Spleen (tissue), 11 donors: ENCODE results near the gene FOXC2. TPM values are rescaled to one million over a fixed set of nuclear protein-coding genes. Genes with fewer than 3 reads are reported as not detected.
A peak's percentile ranks its signal among the peaks of the same experiment; 100 is the strongest.

ENCODE experiments used
- DNase-seq: peaks from one replicate; pipeline ENCODE4 v3.0.0-alpha.2; 2020
- H3K27ac ChIP-seq, 8 donors: fragments of 200-600 bp; sonication (generic) in 7 of 8; 1 replicate in 4 of 8; 2 replicates in 4 of 8; pipeline versions ENCODE4 v1.5.0 to v1.8.0; 2016 to 2021; ENCODE audit warnings: inconsistent platforms in 4 of 8, mild to moderate bottlenecking in 4 of 8, moderate library complexity in 1 of 8
- H3K27me3 ChIP-seq, 7 donors: fragments of 200-600 bp; sonication (generic) in 6 of 7; replicated peaks in 1 of 7; 1 replicate in 4 of 7; 2 replicates in 3 of 7; pipeline versions ENCODE4 v1.5.0 to v1.8.0; 2016 to 2021; ENCODE audit warnings: inconsistent platforms in 3 of 7, mild to moderate bottlenecking in 1 of 7
- H3K36me3 ChIP-seq, 6 donors: fragments of 200-600 bp; sonication (generic) in 5 of 6; 1 replicate in 4 of 6; 2 replicates in 2 of 6; pipeline versions ENCODE4 v1.5.0 to v1.8.0; 2016 to 2021; ENCODE audit warnings: inconsistent platforms in 2 of 6
- H3K4me1 ChIP-seq, 6 donors: fragments of 200-600 bp; sonication (generic) in 5 of 6; 1 replicate in 3 of 6; 2 replicates in 3 of 6; pipeline versions ENCODE4 v1.5.0 to v1.8.0; 2016 to 2021; ENCODE audit warnings: inconsistent platforms in 3 of 6
- H3K4me3 ChIP-seq, 8 donors: fragments of 200-600 bp; sonication (generic) in 7 of 8; 1 replicate in 4 of 8; 2 replicates in 4 of 8; pipeline versions ENCODE4 v1.5.0 to v1.8.0; 2016 to 2021; ENCODE audit warnings: inconsistent platforms in 4 of 8, mild to moderate bottlenecking in 4 of 8, moderate library complexity in 2 of 8
- H3K9me3 ChIP-seq, 8 donors: fragments of 200-600 bp; sonication (generic) in 7 of 8; 1 replicate in 4 of 8; 2 replicates in 4 of 8; pipeline versions ENCODE4 v1.5.0 to v1.8.0; 2016 to 2021; ENCODE audit warnings: inconsistent platforms in 4 of 8
- CTCF ChIP-seq, 11 experiments: fragments of 200-600 bp in 7 of 11; fragments of 450-650 bp in 4 of 11; sonication (generic) in 4 of 11; IDR thresholded peaks in 8 of 11; conservative IDR thresholded peaks in 3 of 11; 1 replicate in 7 of 11; 2 replicates in 4 of 11; pipeline versions ENCODE4 v1.4.0 to v1.8.0; 2016 to 2021; ENCODE audit warnings: antibody characterized with exemption in 11 of 11, inconsistent platforms in 4 of 11, mild to moderate bottlenecking in 1 of 11
- POLR2A ChIP-seq, 3 donors: fragments of 450-650 bp; IDR thresholded peaks; one replicate each; pipeline ENCODE4 v1.5.1; 2017; ENCODE audit warnings: antibody characterized with exemption in 3 of 3, mild to moderate bottlenecking in 1 of 3
- POLR2AphosphoS5 ChIP-seq, 3 donors: sonication (generic); formaldehyde crosslinking; IDR thresholded peaks; one replicate each; pipeline ENCODE4 v1.5.1; 2017; ENCODE audit warnings: antibody characterized with exemption in 3 of 3
- WGBS, 5 donors: extraction: QIAGEN DNeasy Blood & Tissue Kit in 3 of 5; methylation state at CpG; one replicate each; pipeline versions ENCODE4 v1.1.5 to v1.1.7; 2013 to 2018; 5-methylcytosine and 5-hydroxymethylcytosine counted together
- intact Hi-C: fragments of 100-400 bp; cut with DNase I; formaldehyde crosslinking; loops from one replicate; pipeline ENCODE4 v1.15.0; 2023; ENCODE audit warnings: low total_unique reads
- polyA plus RNA-seq, 3 donors: library from polyadenylated mRNA; stranded (reverse); fragments of 200-250 nt; gene quantifications; one replicate each; pipeline ENCODE4 v1.2.1, GENCODE V29; 2013
- total RNA-seq, 7 donors: library from RNA; depleted of rRNA in 3 of 7; stranded (reverse); fragments of >200 nt in 3 of 7; fragmentation: NEBNext Ultra II Directional in 4 of 7; extraction: Animal tissue kit (Norgen Biotek cat#: 25700) in 4 of 7; gene quantifications; one replicate each; pipeline versions ENCODE4 v1.1.0 to v1.2.1, GENCODE V29; 2016 to 2021
- donor health status: healthy with polysubstance abuse.
- donor health status: DM: no; HTN: no; CAD: no; lungs with moderate emphysema.
- donor health status: DM: no; HTN: no; CAD: no.
- donor health status: Bipolar disorder and iron deficiency.
- donor health status: healthy.
- donor health status: DM: no; HTN: no; CAD: no.
- donor health status: DM: yes; HTN: yes; CAD: no.

Gene FOXC2
- total and polyA plus RNA-seq, 10 donors = 0.05 to 0.10 TPM; not detected in 8

DNA sequence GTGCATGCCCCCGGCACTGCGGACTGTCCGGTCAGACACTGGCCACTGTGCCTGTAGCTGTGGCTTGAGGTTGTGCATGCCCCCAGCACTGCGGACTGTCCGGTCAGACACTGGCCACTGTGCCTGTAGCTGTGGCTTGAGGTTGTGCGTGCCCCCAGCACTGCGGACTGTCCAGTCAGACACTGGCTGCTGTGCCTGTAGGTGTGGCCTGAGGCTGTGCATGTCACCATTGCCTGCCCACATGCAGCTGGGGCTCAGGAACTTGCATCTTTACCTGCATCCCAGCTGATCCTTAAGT is 16.8 kb upstream of the FOXC2 start:
- H3K36me3 ChIP-seq = peaks cover 0 to 76% (median 52%) of the 10 kb centered on the region in 6 donors
- TF ChIP-seq CTCF (IDR thresholded peaks at IDR 0.05 in 8 of 11, conservative IDR thresholded peaks at IDR 0.05 in 3 of 11) (no peak), POLR2A (IDR thresholded peaks at IDR 0.05) (no peak), POLR2AphosphoS5 (IDR thresholded peaks at IDR 0.05) (no peak)
- intact Hi-C loops = no loop called here
- DNase-seq = peak; percentile 68
- H3K4me1 ChIP-seq = peaks cover 5 to 24% (median 15%) of the 10 kb centered on the region in 6 donors
- H3K4me3 ChIP-seq = no peak overlapping the region
- H3K9me3 ChIP-seq = no peaks in the 10 kb centered on the region
- H3K27me3 ChIP-seq = no peaks in the 10 kb centered on the region
- WGBS, 5 donors = 95 to 100% (median 97%) methylated on average over 4 to 7 of the region's 7 CpGs
- H3K27ac ChIP-seq = no peak overlapping the region

- no peak for DNase-seq
- Histone ChIP-seq H3K27me3 (no peaks in the 10 kb centered on the region), H3K27ac (no peak overlapping the region), H3K4me3 (no peak overlapping the region), H3K4me1 (peaks cover 5 to 25% (median 17%) of the 10 kb centered on the region in 6 donors), H3K36me3 (peaks cover 0 to 72% (median 50%) of the 10 kb centered on the region in 6 donors), H3K9me3 (no peaks in the 10 kb centered on the region)
- intact Hi-C loops = no loop called here
- 90 to 96% (median 95%) methylated on average over 5 of the region's 5 CpGs for WGBS, 5 donors
- TF ChIP-seq POLR2AphosphoS5 (IDR thresholded peaks at IDR 0.05) (no peak), POLR2A (IDR thresholded peaks at IDR 0.05) (no peak), CTCF (IDR thresholded peaks at IDR 0.05 in 8 of 11, conservative IDR thresholded peaks at IDR 0.05 in 3 of 11) (no peak)
These were observed 16.3 kb upstream of the FOXC2 start for GRCh38 chr16:86550281-86550680.

GRCh38 chr16:86553356-86553755 is 13.3 kb upstream of the FOXC2 start:
- Histone ChIP-seq H3K36me3 (peaks cover 0 to 41% (median 21%) of the 10 kb centered on the region in 6 donors), H3K9me3 (no peaks in the 10 kb centered on the region), H3K4me3 (no peak overlapping the region), H3K27me3 (peaks cover 0 to 7% (median 0%) of the 10 kb centered on the region in 7 donors), H3K27ac (no peak overlapping the region), H3K4me1 (peaks cover 5 to 34% (median 24%) of the 10 kb centered on the region in 6 donors)
- TF ChIP-seq POLR2AphosphoS5 (IDR thresholded peaks at IDR 0.05) (no peak), POLR2A (IDR thresholded peaks at IDR 0.05) (no peak), CTCF (IDR thresholded peaks at IDR 0.05 in 8 of 11, conservative IDR thresholded peaks at IDR 0.05 in 3 of 11) (no peak)
- peak; percentile 79 for DNase-seq
- intact Hi-C loops = no loop called here
- 93 to 98% (median 96%) methylated on average over 6 to 22 of the region's 22 CpGs for WGBS, 5 donors

DNA sequence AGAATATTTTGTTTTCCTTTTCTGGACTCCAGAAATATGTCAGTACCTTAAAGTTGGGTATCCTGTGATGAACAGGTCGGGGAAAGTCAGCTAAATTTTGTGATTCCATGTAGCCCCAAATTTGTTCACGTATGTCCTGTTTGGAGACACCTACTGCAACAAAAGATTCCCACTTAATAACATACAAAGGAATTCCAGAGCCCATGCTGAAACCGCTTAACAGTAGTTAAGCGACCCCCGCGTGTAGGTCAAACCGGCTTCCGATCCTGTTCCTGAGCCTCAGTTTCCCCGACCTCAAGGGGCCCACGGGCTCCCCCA is 12.1 kb upstream of the FOXC2 start:
- Histone ChIP-seq H3K27ac (peak overlapping the region; percentile 85 to 95 (median 93)), H3K4me1 (peaks cover 5 to 34% (median 24%) of the 10 kb centered on the region in 6 donors), H3K9me3 (no peaks in the 10 kb centered on the region), H3K4me3 (peak overlapping the region; percentile 75 to 92 (median 82)), H3K27me3 (peaks cover 0 to 19% (median 0%) of the 10 kb centered on the region in 7 donors), H3K36me3 (peaks cover 0 to 29% (median 15%) of the 10 kb centered on the region in 6 donors)
- TF ChIP-seq POLR2A (IDR thresholded peaks at IDR 0.05) (no peak), CTCF (IDR thresholded peaks at IDR 0.05 in 8 of 11, conservative IDR thresholded peaks at IDR 0.05 in 3 of 11) (no peak)
- intact Hi-C loops = no loop called here
- no peak for DNase-seq
- WGBS, 5 donors = 4 to 11% (median 8%) methylated on average over 10 of the region's 10 CpGs
